Spleen (tissue), 11 donors: Measurements from ENCODE around the gene FAM222A. TPM values are rescaled to one million over a fixed set of nuclear protein-coding genes. Genes with fewer than 3 reads are reported as not detected.

Source experiments
- DNase-seq: peaks from one replicate; pipeline ENCODE4 v3.0.0-alpha.2; 2020
- H3K27ac ChIP-seq, 8 donors: fragments of 200-600 bp; sonication (generic) in 7 of 8; 1 replicate in 4 of 8; 2 replicates in 4 of 8; pipeline versions ENCODE4 v1.5.0 to v1.8.0; 2016 to 2021; ENCODE audit warnings: inconsistent platforms in 4 of 8, mild to moderate bottlenecking in 4 of 8, moderate library complexity in 1 of 8
- H3K27me3 ChIP-seq, 7 donors: fragments of 200-600 bp; sonication (generic) in 6 of 7; replicated peaks in 1 of 7; 1 replicate in 4 of 7; 2 replicates in 3 of 7; pipeline versions ENCODE4 v1.5.0 to v1.8.0; 2016 to 2021; ENCODE audit warnings: inconsistent platforms in 3 of 7, mild to moderate bottlenecking in 1 of 7
- H3K36me3 ChIP-seq, 6 donors: fragments of 200-600 bp; sonication (generic) in 5 of 6; 1 replicate in 4 of 6; 2 replicates in 2 of 6; pipeline versions ENCODE4 v1.5.0 to v1.8.0; 2016 to 2021; ENCODE audit warnings: inconsistent platforms in 2 of 6
- H3K4me1 ChIP-seq, 6 donors: fragments of 200-600 bp; sonication (generic) in 5 of 6; 1 replicate in 3 of 6; 2 replicates in 3 of 6; pipeline versions ENCODE4 v1.5.0 to v1.8.0; 2016 to 2021; ENCODE audit warnings: inconsistent platforms in 3 of 6
- H3K4me3 ChIP-seq, 8 donors: fragments of 200-600 bp; sonication (generic) in 7 of 8; 1 replicate in 4 of 8; 2 replicates in 4 of 8; pipeline versions ENCODE4 v1.5.0 to v1.8.0; 2016 to 2021; ENCODE audit warnings: inconsistent platforms in 4 of 8, mild to moderate bottlenecking in 4 of 8, moderate library complexity in 2 of 8
- H3K9me3 ChIP-seq, 8 donors: fragments of 200-600 bp; sonication (generic) in 7 of 8; 1 replicate in 4 of 8; 2 replicates in 4 of 8; pipeline versions ENCODE4 v1.5.0 to v1.8.0; 2016 to 2021; ENCODE audit warnings: inconsistent platforms in 4 of 8
- POLR2A ChIP-seq, 3 donors: fragments of 450-650 bp; IDR thresholded peaks; one replicate each; pipeline ENCODE4 v1.5.1; 2017; ENCODE audit warnings: antibody characterized with exemption in 3 of 3, mild to moderate bottlenecking in 1 of 3
- POLR2AphosphoS5 ChIP-seq, 3 donors: sonication (generic); formaldehyde crosslinking; IDR thresholded peaks; one replicate each; pipeline ENCODE4 v1.5.1; 2017; ENCODE audit warnings: antibody characterized with exemption in 3 of 3
- WGBS, 5 donors: extraction: QIAGEN DNeasy Blood & Tissue Kit in 3 of 5; methylation state at CpG; one replicate each; pipeline versions ENCODE4 v1.1.5 to v1.1.7; 2013 to 2018; 5-methylcytosine and 5-hydroxymethylcytosine counted together
- intact Hi-C: fragments of 100-400 bp; cut with DNase I; formaldehyde crosslinking; loops from one replicate; pipeline ENCODE4 v1.15.0; 2023; ENCODE audit warnings: low total_unique reads
- polyA plus RNA-seq, 3 donors: library from polyadenylated mRNA; stranded (reverse); fragments of 200-250 nt; gene quantifications; one replicate each; pipeline ENCODE4 v1.2.1, GENCODE V29; 2013
- total RNA-seq, 7 donors: library from RNA; depleted of rRNA in 3 of 7; stranded (reverse); fragments of >200 nt in 3 of 7; fragmentation: NEBNext Ultra II Directional in 4 of 7; extraction: Animal tissue kit (Norgen Biotek cat#: 25700) in 4 of 7; gene quantifications; one replicate each; pipeline versions ENCODE4 v1.1.0 to v1.2.1, GENCODE V29; 2016 to 2021
- TF ChIP-seq, protein P1 (sequence below), 11 experiments: fragments of 200-600 bp in 7 of 11; fragments of 450-650 bp in 4 of 11; sonication (generic) in 4 of 11; IDR thresholded peaks in 8 of 11; conservative IDR thresholded peaks in 3 of 11; 1 replicate in 7 of 11; 2 replicates in 4 of 11; pipeline versions ENCODE4 v1.4.0 to v1.8.0; 2016 to 2021; ENCODE audit warnings: antibody characterized with exemption in 11 of 11, inconsistent platforms in 4 of 11, mild to moderate bottlenecking in 1 of 11
- donor health status: healthy with polysubstance abuse.
- donor health status: DM: no; HTN: no; CAD: no; lungs with moderate emphysema.
- donor health status: DM: no; HTN: no; CAD: no.
- donor health status: Bipolar disorder and iron deficiency.
- donor health status: healthy.
- donor health status: DM: no; HTN: no; CAD: no.
- donor health status: DM: yes; HTN: yes; CAD: no.

The FAM222A gene
- total and polyA plus RNA-seq, 10 donors = 1.3 to 30.7 (median 16.8) TPM

DNA sequence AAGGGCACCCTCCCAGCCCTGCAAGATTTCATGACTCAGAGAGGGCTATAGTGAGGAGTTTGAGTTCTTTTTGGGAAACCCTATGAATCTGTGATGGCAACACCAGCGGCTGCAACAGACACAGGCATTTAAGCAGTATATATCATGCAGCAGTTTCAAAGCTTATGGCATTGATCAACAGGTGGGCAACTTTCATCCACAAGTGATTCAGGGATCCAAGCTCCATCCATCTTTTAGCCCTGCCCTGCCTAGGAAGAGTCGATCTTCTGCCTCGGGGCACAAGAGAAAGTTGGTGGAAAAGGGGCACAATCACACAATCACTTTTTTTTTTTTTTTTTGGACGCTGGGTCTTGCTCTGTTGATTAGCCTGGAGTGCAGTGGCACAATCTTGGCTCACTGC is 8.3 kb upstream of the FAM222A start:
- Histone ChIP-seq H3K27ac (no peak overlapping the region), H3K4me3 (no peak overlapping the region), H3K9me3 (no peaks in the 10 kb centered on the region), H3K36me3 (no peaks in the 10 kb centered on the region), H3K4me1 (no peaks in the 10 kb centered on the region), H3K27me3 (peaks cover 0 to 62% (median 0%) of the 10 kb centered on the region in 7 donors)
- no peak for TF ChIP-seq POLR2A (IDR thresholded peaks at IDR 0.05)
- TF ChIP-seq, protein P1, sequence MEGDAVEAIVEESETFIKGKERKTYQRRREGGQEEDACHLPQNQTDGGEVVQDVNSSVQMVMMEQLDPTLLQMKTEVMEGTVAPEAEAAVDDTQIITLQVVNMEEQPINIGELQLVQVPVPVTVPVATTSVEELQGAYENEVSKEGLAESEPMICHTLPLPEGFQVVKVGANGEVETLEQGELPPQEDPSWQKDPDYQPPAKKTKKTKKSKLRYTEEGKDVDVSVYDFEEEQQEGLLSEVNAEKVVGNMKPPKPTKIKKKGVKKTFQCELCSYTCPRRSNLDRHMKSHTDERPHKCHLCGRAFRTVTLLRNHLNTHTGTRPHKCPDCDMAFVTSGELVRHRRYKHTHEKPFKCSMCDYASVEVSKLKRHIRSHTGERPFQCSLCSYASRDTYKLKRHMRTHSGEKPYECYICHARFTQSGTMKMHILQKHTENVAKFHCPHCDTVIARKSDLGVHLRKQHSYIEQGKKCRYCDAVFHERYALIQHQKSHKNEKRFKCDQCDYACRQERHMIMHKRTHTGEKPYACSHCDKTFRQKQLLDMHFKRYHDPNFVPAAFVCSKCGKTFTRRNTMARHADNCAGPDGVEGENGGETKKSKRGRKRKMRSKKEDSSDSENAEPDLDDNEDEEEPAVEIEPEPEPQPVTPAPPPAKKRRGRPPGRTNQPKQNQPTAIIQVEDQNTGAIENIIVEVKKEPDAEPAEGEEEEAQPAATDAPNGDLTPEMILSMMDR (IDR thresholded peaks at IDR 0.05 in 8 of 11, conservative IDR thresholded peaks at IDR 0.05 in 3 of 11) = no peak
- no peak for TF ChIP-seq POLR2AphosphoS5 (IDR thresholded peaks at IDR 0.05)
- DNase-seq = no peak
- 78 to 90% (median 84%) methylated on average over 4 of the region's 4 CpGs for WGBS, 5 donors
- intact Hi-C loops = no loop called here

DNA sequence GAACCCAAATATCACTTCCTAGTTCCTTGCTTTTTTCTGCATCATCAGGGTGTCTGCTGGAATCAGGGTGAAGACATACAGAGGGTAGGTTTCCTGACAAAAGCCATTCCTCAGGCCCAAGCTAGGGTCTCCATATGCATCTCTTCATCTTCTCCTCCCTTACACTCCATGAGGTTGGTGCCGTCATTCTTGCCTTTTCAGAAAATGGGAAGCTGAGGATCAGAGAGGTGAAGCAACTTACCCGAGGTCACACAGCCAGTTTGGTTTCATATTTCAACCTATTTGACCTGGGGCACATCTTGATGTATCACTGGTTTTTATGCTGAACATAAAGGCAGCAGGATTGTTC is 7.3 kb upstream of the FAM222A start:
- WGBS, 5 donors = 76 to 89% (median 80%) methylated on average over 2 of the region's 2 CpGs
- Histone ChIP-seq H3K9me3 (no peaks in the 10 kb centered on the region), H3K27ac (no peak overlapping the region), H3K36me3 (no peaks in the 10 kb centered on the region), H3K4me3 (no peak overlapping the region), H3K27me3 (peaks cover 0 to 73% (median 8%) of the 10 kb centered on the region in 7 donors), H3K4me1 (no peaks in the 10 kb centered on the region)
- intact Hi-C loops = no loop called here
- DNase-seq = no peak
- TF ChIP-seq POLR2AphosphoS5 (IDR thresholded peaks at IDR 0.05) (no peak), POLR2A (IDR thresholded peaks at IDR 0.05) (no peak)
- TF ChIP-seq, protein P1 (IDR thresholded peaks at IDR 0.05 in 8 of 11, conservative IDR thresholded peaks at IDR 0.05 in 3 of 11) = no peak

DNA sequence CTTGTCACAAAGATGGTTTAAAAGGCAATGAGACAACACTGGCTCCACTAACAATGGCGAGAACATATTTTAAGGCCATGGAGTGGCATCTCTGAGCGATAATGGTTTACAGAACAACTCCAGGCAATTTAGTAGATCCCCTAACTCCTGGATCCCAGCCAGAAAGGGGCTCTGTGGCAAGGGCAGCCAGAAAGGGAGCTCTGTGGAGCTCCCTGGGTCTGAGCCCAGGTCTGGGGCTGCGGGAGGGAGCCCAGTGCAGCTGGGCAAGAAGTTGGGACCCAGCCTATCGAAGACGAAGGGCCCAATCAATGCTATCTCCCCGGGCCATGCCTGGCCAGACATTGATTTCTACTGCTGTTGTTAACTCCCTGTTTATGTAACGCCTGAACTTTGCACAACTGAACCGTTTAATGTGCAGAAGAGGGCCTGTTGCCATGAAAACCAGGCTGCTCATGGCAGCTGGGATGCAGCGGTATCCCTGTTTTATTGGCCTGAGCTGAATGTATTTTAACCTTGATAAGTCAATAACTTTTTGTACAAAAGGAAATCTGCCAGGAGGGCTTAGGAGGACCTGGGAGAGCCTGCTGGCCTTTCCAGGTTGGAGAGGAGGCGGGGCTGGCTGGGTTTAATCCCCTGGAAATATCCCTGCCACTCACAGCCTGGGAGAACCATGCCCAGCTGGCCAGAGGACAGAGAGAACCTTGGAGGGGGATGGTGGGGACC is 6.7 kb upstream of the FAM222A start:
- no peaks in the 10 kb centered on the region for H3K9me3 ChIP-seq
- no peak for DNase-seq
- intact Hi-C loops = no loop called here
- H3K4me1 ChIP-seq = peaks cover 0 to 2% (median 0%) of the 10 kb centered on the region in 6 donors
- H3K27ac ChIP-seq = no peak overlapping the region
- no peak overlapping the region for H3K4me3 ChIP-seq
- WGBS, 5 donors = 73 to 80% (median 75%) methylated on average over 10 of the region's 10 CpGs
- no peaks in the 10 kb centered on the region for H3K36me3 ChIP-seq
- H3K27me3 ChIP-seq = peaks cover 0 to 78% (median 11%) of the 10 kb centered on the region in 7 donors
- TF ChIP-seq POLR2AphosphoS5 (IDR thresholded peaks at IDR 0.05) (no peak), POLR2A (IDR thresholded peaks at IDR 0.05) (no peak)
- TF ChIP-seq, protein P1 (IDR thresholded peaks at IDR 0.05 in 8 of 11, conservative IDR thresholded peaks at IDR 0.05 in 3 of 11) = no peak

DNA sequence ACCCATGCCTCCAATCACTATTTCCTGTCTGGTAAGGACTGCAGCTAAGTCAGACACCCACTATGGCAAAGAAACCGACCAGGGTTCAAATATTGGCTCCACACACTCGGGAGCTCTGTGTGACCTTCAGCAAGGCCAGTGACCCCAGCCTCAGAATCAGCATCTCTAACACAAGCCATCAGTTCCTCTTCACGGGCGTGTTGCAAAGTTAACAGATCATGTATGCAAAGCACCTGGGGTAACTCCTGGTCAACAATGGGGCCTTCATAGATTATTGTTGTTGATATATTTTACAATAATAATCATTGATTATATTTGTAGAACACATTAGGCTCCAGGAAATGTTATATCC is 6.2 kb upstream of the FAM222A start:
- H3K27me3 ChIP-seq = peaks cover 0 to 84% (median 17%) of the 10 kb centered on the region in 7 donors
- WGBS, 5 donors = 48 to 73% (median 64%) methylated on average over 4 of the region's 4 CpGs
- peaks cover 0 to 7% (median 0%) of the 10 kb centered on the region in 6 donors for H3K4me1 ChIP-seq
- no peak overlapping the region for H3K4me3 ChIP-seq
- H3K36me3 ChIP-seq = no peaks in the 10 kb centered on the region
- H3K27ac ChIP-seq = no peak overlapping the region
- intact Hi-C loops = no loop called here
- no peaks in the 10 kb centered on the region for H3K9me3 ChIP-seq
- DNase-seq = no peak
- TF ChIP-seq POLR2AphosphoS5 (IDR thresholded peaks at IDR 0.05) (no peak), POLR2A (IDR thresholded peaks at IDR 0.05) (no peak)
- TF ChIP-seq, protein P1 (IDR thresholded peaks at IDR 0.05 in 8 of 11, conservative IDR thresholded peaks at IDR 0.05 in 3 of 11) = no peak
